Endothelial cell of umbilical vein (primary cell): ENCODE measurements around the gene ATOX1. TPM values are rescaled to one million over a fixed set of nuclear protein-coding genes. Genes with fewer than 3 reads are reported as not detected.

Experiments used
- BruUV-seq: library from RNA; stranded (reverse); fragments of 400-500 nt; replicated peaks from 2 replicates; lab custom pipeline; 2021; lab: Mats Ljungman, UMichigan
- CTCF ChIA-PET: fragments of 300-600, 350-600 bp; sonication (Branson Sonifier 250); formaldehyde crosslinking; loops from one replicate; lab custom pipeline; 2021; ENCODE audit warnings: antibody characterized with exemption, inconsistent platforms; lab: Charles Lee
- POLR2A ChIA-PET: fragments of 300-600, 350-600 bp; sonication (Branson Sonifier 250); formaldehyde crosslinking; loops from one replicate; lab custom pipeline; 2021; ENCODE audit warnings: antibody characterized with exemption, inconsistent platforms; lab: Charles Lee
- DNase-seq: peaks from one replicate; pipeline ENCODE4 v3.0.0-alpha.2; 2011; ENCODE audit warnings: low read depth, low spot score
- FAIRE-seq: peaks from 2 replicates; lab custom pipeline; 2011; peaks lifted over from hg19 to GRCh38; lab: Jason Lieb, UNC
- H2AFZ ChIP-seq: 2 replicates; pipeline ENCODE4 v1.6.0; 2012; ENCODE audit warnings: low read depth, low read length, control low read depth, inconsistent platforms
- H3K27ac ChIP-seq: 2 replicates; pipeline ENCODE4 v1.5.1; 2011; ENCODE audit warnings: low read depth, mild to moderate bottlenecking, control low read depth, low read length, moderate library complexity; ENCODE audit not compliant: insufficient read depth
- H3K27me3 ChIP-seq, 2 experiments: 2 replicates each; pipeline versions ENCODE4 v1.6.0 to v1.6.1; 2011; ENCODE audit warnings: low read length in 2 of 2, mixed read lengths in 1 of 2; ENCODE audit not compliant: control insufficient read depth in 2 of 2, insufficient read depth in 2 of 2
- H3K36me3 ChIP-seq, 2 experiments: 2 replicates in 1 of 2; 3 replicates in 1 of 2; pipeline ENCODE4 v1.5.1; 2011; ENCODE audit warnings: low read length in 2 of 2, mild to moderate bottlenecking in 1 of 2, moderate library complexity in 1 of 2; ENCODE audit not compliant: control insufficient read depth in 2 of 2, insufficient read depth in 2 of 2; ENCODE audit errors: extremely low read depth in 1 of 2
- H3K4me1 ChIP-seq: 3 replicates; pipeline ENCODE4 v1.5.1; 2011; ENCODE audit warnings: mild to moderate bottlenecking, low read length; ENCODE audit not compliant: control insufficient read depth, insufficient read depth; ENCODE audit errors: extremely low read depth
- H3K4me2 ChIP-seq: 2 replicates; pipeline ENCODE4 v1.6.1; 2011; ENCODE audit warnings: low read length, control low read depth, mixed read lengths; ENCODE audit not compliant: insufficient read depth
- H3K4me3 ChIP-seq, 3 experiments: fragments of 200-600 bp in 1 of 3; sonication (generic), shearing (Covaris generic) in 1 of 3; replicated peaks in 1 of 3; 2 replicates each; pipeline ENCODE4 v1.5.1; 2011 to 2016; ENCODE audit warnings: control low read depth in 3 of 3, low read length in 3 of 3, mild to moderate bottlenecking in 2 of 3, inconsistent platforms in 1 of 3, low read depth in 1 of 3, moderate library complexity in 1 of 3; ENCODE audit not compliant: insufficient read depth in 1 of 3
- H3K79me2 ChIP-seq: 2 replicates; pipeline ENCODE4 v1.6.0; 2012; ENCODE audit warnings: low read length, inconsistent platforms; ENCODE audit not compliant: control insufficient read depth, insufficient read depth
- H3K9ac ChIP-seq: replicated peaks from 2 replicates; pipeline ENCODE3; 2011; ENCODE audit warnings: low read length, control low read depth; ENCODE audit not compliant: insufficient read depth; ENCODE audit errors: extremely low read depth
- H3K9me1 ChIP-seq: replicated peaks from 3 replicates; pipeline ENCODE4 v1.6.0; 2011; ENCODE audit warnings: mild to moderate bottlenecking, low read length; ENCODE audit not compliant: control insufficient read depth, insufficient read depth; ENCODE audit errors: extremely low read depth
- H3K9me3 ChIP-seq: replicated peaks from 2 replicates; pipeline ENCODE4 v1.5.1; 2012; ENCODE audit warnings: low read length, inconsistent platforms; ENCODE audit not compliant: control insufficient read depth, insufficient read depth
- H4K20me1 ChIP-seq: replicated peaks from 2 replicates; pipeline ENCODE3; 2011; ENCODE audit warnings: mild to moderate bottlenecking, low read length; ENCODE audit not compliant: control insufficient read depth, insufficient read depth; ENCODE audit errors: extremely low read depth
- EZH2 ChIP-seq: IDR thresholded peaks from 2 replicates; pipeline ENCODE4 v1.6.1; 2012; ENCODE audit warnings: borderline replicate concordance, low read depth, mild to moderate bottlenecking, moderate library complexity, low read length, inconsistent platforms; ENCODE audit not compliant: severe bottlenecking
- FOS ChIP-seq: IDR thresholded peaks from 2 replicates; pipeline ENCODE4 v1.6.1; 2011; ENCODE audit warnings: mild to moderate bottlenecking, low read length, moderate library complexity, borderline replicate concordance; ENCODE audit not compliant: insufficient read depth
- dilution Hi-C: fragments of 300-500 bp; cut with MboI; formaldehyde crosslinking; loops from one replicate; pipeline ENCODE4 v1.15.0; 2019; ENCODE audit warnings: low sequenced_read_pairs; ENCODE audit not compliant: extremely low pct_ligation_motif_present
- intact Hi-C: fragments of 100-400 bp; cut with micrococcal nuclease; formaldehyde crosslinking; loops from one replicate; pipeline ENCODE4 v1.10.0; 2022
- polyA plus RNA-seq, 4 experiments: library from polyadenylated mRNA; depleted of rRNA in 3 of 4; stranded (reverse) in 3 of 4; unstranded in 1 of 4; fragments of >200 nt; gene quantifications; 2 replicates each; pipeline versions ENCODE4 v1.2.1 to v1.2.3, GENCODE V29; 2011 to 2012; ENCODE audit warnings: missing spikeins in 1 of 4
- total RNA-seq: library from RNA; stranded (reverse); gene quantifications from 2 replicates; pipeline ENCODE4 v1.2.3, GENCODE V29; 2021
- TF ChIP-seq, protein P1 (sequence below), 2 donors: IDR thresholded peaks; 1 replicate in 1 of 2; 2 replicates in 1 of 2; pipeline ENCODE4 v1.5.1; 2011; ENCODE audit warnings: low read length in 2 of 2, mild to moderate bottlenecking in 2 of 2, moderate library complexity in 2 of 2, control low read depth in 1 of 2, inconsistent platforms in 1 of 2, low read depth in 1 of 2; ENCODE audit not compliant: insufficient read depth in 1 of 2; ENCODE audit errors: extremely low read depth in 1 of 2
- TF ChIP-seq, protein P2 (sequence below): IDR thresholded peaks from 2 replicates; pipeline ENCODE4 v1.6.1; 2011; ENCODE audit not compliant: insufficient read depth, insufficient read length

ATOX1 gene
- total and polyA plus RNA-seq, 2 donors (not counting 3 experiments of a cell fraction or from before 2014, with no cell fraction given), result 113 to 292 TPM

DNA sequence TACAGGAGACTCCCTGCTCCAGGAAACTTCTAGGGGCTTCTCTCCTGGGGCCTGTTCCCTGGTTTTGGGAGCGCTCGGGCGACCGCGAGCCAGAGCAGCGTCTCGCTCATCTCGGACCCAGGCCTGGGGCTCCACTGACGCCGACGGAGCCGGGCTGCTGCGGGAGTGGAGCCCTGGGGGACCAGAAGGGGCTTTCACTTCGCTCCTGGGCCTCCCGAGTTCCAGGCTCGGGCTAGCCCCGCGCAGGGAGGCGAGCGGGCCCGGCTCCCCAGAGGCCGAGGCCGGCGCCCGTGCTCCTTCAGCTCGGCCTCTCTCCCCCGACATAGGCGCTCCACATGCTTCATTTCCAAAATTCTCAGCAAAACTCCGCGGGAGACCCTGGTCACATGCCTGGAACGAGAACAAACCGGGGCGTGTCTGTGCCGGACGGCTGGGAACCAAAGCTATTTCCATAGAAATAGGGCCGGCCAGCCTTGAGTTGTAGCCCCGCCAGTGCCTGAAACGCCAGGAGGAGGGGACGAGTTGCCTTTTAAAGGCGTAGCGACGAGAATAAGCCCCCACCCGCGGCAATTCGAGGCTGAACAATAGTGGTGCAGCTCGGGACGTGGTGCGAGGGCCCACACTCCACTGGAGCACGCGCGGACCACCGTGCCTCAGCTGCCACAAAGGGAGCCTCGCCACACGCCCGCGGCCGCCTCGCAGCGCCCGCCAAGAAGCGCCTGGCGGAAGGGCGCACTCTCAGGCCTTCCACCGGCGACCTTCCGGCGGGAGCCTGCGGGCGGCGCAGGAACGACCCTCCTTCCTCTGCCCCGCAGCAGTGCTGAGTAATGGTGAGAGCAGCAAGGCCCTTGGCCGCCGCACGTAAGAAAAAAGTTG, 12.2 kb upstream of the ATOX1 start:
- BruUV-seq, result TSS peak; percentile 75
- Histone ChIP-seq H3K4me3 (peak overlapping the region in 2 of 3 experiments; percentile 21 to 38), H3K27ac (peak overlapping the region; percentile 75), H2AFZ (peak overlapping the region; percentile 71), H3K79me2 (peaks cover 36% of the 10 kb centered on the region), H3K36me3 (no peaks in the 10 kb centered on the region), H3K9me3 (no peaks in the 10 kb centered on the region), H3K4me1 (peaks cover 27% of the 10 kb centered on the region), H3K9ac (peak overlapping the region; percentile 78), H3K4me2 (peak overlapping the region; percentile 58), H3K9me1 (no peaks in the 10 kb centered on the region), H3K27me3 (no peaks in the 10 kb centered on the region), H4K20me1 (peaks cover 12% of the 10 kb centered on the region)
- TF ChIP-seq, protein P1, sequence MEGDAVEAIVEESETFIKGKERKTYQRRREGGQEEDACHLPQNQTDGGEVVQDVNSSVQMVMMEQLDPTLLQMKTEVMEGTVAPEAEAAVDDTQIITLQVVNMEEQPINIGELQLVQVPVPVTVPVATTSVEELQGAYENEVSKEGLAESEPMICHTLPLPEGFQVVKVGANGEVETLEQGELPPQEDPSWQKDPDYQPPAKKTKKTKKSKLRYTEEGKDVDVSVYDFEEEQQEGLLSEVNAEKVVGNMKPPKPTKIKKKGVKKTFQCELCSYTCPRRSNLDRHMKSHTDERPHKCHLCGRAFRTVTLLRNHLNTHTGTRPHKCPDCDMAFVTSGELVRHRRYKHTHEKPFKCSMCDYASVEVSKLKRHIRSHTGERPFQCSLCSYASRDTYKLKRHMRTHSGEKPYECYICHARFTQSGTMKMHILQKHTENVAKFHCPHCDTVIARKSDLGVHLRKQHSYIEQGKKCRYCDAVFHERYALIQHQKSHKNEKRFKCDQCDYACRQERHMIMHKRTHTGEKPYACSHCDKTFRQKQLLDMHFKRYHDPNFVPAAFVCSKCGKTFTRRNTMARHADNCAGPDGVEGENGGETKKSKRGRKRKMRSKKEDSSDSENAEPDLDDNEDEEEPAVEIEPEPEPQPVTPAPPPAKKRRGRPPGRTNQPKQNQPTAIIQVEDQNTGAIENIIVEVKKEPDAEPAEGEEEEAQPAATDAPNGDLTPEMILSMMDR (IDR thresholded peaks at IDR 0.05; ENCODE audit: extremely low read depth in 1 of 2, insufficient read depth in 1 of 2, low read depth in 1 of 2, low read length in 2 of 2), result no peak
- TF ChIP-seq FOS (no peak), EZH2 (no peak)
- TF ChIP-seq, protein P2, sequence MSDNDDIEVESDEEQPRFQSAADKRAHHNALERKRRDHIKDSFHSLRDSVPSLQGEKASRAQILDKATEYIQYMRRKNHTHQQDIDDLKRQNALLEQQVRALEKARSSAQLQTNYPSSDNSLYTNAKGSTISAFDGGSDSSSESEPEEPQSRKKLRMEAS, result peak; percentile 16
- peak; percentile 82 for FAIRE-seq
- ChIA-PET POLR2A (interaction anchor here (0.6 to 2.0 kb wide), 12 partner anchors 9 to 112 kb away, joined by 3 to 12 read pairs (median 4); partner anchors contain the start of gene ATOX1), CTCF (interaction anchor here (0.6 to 3.0 kb wide), 19 partner anchors 11 to 518 kb away, joined by 3 to 25 read pairs (median 4); partner anchors contain the start of genes ATOX1, GM2A and SLC36A1)
- dilution Hi-C loops, result no loop called here
- peak; percentile 67 for DNase-seq
- intact Hi-C loops, result loop anchor here (1.0 to 10.0 kb wide), 11 partner anchors 12 to 516 kb away; partner anchors contain the start of genes ATOX1, GM2A and SLC36A1
